ENCODE measurements around the gene CHRNB1. TPM values are rescaled to one million over a fixed set of nuclear protein-coding genes. Genes with fewer than 3 reads are reported as not detected.

The CHRNB1 gene
- total RNA-seq, 2 experiments from 2014 or later: 13.2 to 13.4 TPM

DNA sequence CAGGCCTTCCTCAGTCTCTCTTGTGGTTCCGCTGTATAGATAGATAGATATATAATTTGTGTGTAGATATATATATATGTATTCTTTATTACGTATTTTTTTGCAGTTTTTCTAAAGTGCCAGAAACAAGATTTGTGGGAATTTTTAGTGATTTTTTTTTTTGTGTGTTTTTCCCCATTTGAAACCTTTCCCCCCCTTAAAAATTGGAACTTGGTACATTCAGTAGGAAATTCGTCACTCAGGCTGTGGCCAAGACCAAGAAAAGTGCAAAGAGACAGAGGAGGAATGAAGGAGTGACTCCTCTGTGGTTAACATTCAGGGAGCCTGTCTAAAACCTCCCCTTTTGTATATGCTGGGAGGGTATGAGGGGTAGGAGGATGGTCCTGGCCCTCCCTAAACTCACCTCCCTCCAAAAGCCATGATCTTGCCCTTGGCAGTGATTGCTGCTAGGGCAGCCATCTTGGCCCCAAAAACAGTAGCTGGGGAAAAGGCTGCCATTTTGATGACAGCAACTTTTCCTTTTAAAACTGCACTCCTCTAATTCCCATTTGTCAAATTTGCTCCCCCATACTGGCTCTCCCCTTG is 15.2 kb downstream of the CHRNB1 start:
- CTCF ChIA-PET (ENCODE audit: unreplicated experiment): no interaction called here
- H2AFZ ChIP-seq (ENCODE audit: low read length): no peak overlapping the region
- TF ChIP-seq, protein P1, sequence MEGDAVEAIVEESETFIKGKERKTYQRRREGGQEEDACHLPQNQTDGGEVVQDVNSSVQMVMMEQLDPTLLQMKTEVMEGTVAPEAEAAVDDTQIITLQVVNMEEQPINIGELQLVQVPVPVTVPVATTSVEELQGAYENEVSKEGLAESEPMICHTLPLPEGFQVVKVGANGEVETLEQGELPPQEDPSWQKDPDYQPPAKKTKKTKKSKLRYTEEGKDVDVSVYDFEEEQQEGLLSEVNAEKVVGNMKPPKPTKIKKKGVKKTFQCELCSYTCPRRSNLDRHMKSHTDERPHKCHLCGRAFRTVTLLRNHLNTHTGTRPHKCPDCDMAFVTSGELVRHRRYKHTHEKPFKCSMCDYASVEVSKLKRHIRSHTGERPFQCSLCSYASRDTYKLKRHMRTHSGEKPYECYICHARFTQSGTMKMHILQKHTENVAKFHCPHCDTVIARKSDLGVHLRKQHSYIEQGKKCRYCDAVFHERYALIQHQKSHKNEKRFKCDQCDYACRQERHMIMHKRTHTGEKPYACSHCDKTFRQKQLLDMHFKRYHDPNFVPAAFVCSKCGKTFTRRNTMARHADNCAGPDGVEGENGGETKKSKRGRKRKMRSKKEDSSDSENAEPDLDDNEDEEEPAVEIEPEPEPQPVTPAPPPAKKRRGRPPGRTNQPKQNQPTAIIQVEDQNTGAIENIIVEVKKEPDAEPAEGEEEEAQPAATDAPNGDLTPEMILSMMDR (conservative IDR thresholded peaks at IDR 0.05; ENCODE audit: low read length): no peak
- TF ChIP-seq EZH2phosphoT487 (IDR thresholded peaks at IDR 0.05; ENCODE audit: borderline replicate concordance, low read depth, low read length): no peak
- H3K9me2 ChIP-seq (ENCODE audit: insufficient read depth, low read length): no peaks in the 10 kb centered on the region
- POLR2A ChIA-PET: interaction anchor here (0.7 kb wide), 1 partner anchor 88 kb away, joined by 3 read pairs; no protein-coding TSS in a partner anchor
- H3K36me3 ChIP-seq (ENCODE audit: insufficient read depth, low read length): peaks cover 6% of the 10 kb centered on the region; the same call in 1 of the 2 replicates
- H3K4me1 ChIP-seq (ENCODE audit: insufficient read depth, low read length, poor library complexity, severe bottlenecking): peaks cover 14% of the 10 kb centered on the region
- BruUV-seq (replicated peaks): no TSS peak
- H3K27ac ChIP-seq (ENCODE audit: low read depth, low read length, poor library complexity, severe bottlenecking): no peak overlapping the region
- no peak overlapping the region for H3K4me3 ChIP-seq (ENCODE audit: low read depth, low read length, poor library complexity, severe bottlenecking)
- intact Hi-C loops (cut with micrococcal nuclease; ENCODE audit: unreplicated experiment): no loop called here
- H3K4me2 ChIP-seq (ENCODE audit: low read length): no peak overlapping the region
- no peaks in the 10 kb centered on the region for H3K9me3 ChIP-seq (ENCODE audit: low read length)
- no peaks in the 10 kb centered on the region for H3K79me2 ChIP-seq (ENCODE audit: insufficient read depth, low read depth, low read length)
- no peaks in the 10 kb centered on the region for H4K20me1 ChIP-seq (ENCODE audit: insufficient read depth, low read length)
- no peak for DNase-seq (ENCODE audit: low spot score)

- POLR2A ChIA-PET: no interaction called here
- Histone ChIP-seq H3K27ac (ENCODE audit: low read depth, low read length, poor library complexity, severe bottlenecking) (no peak overlapping the region), H2AFZ (ENCODE audit: low read length) (no peak overlapping the region), H3K4me3 (ENCODE audit: low read depth, low read length, poor library complexity, severe bottlenecking) (no peak overlapping the region), H3K4me1 (ENCODE audit: insufficient read depth, low read length, poor library complexity, severe bottlenecking) (peaks cover 14% of the 10 kb centered on the region), H3K9me3 (ENCODE audit: low read length) (no peaks in the 10 kb centered on the region), H3K79me2 (ENCODE audit: insufficient read depth, low read depth, low read length) (no peaks in the 10 kb centered on the region), H3K9me2 (ENCODE audit: insufficient read depth, low read length) (no peaks in the 10 kb centered on the region), H4K20me1 (ENCODE audit: insufficient read depth, low read length) (no peaks in the 10 kb centered on the region), H3K4me2 (ENCODE audit: low read length) (no peak overlapping the region), H3K36me3 (ENCODE audit: insufficient read depth, low read length) (peaks cover 6% of the 10 kb centered on the region; the same call in 1 of the 2 replicates)
- intact Hi-C loops (cut with micrococcal nuclease; ENCODE audit: unreplicated experiment): no loop called here
- no peak for DNase-seq (ENCODE audit: low spot score)
- CTCF ChIA-PET (ENCODE audit: unreplicated experiment): no interaction called here
- no TSS peak for BruUV-seq (replicated peaks)
- TF ChIP-seq, protein P1 (conservative IDR thresholded peaks at IDR 0.05; ENCODE audit: low read length): no peak
- TF ChIP-seq EZH2phosphoT487 (IDR thresholded peaks at IDR 0.05; ENCODE audit: borderline replicate concordance, low read depth, low read length): no peak
These were observed 16.2 kb downstream of the CHRNB1 start for GRCh38 chr17:7460850-7461660.

All from OCI-LY7 (cell line).